Lower leg skin (tissue), 3 donors: ENCODE measurements around the gene PRRG2.

ENCODE experiments used
- CTCF ChIP-seq, 3 donors: fragments of 450-650 bp; IDR thresholded peaks; one replicate each; pipeline ENCODE4 v1.5.1; 2016; ENCODE audit warnings: antibody characterized with exemption in 3 of 3, mild to moderate bottlenecking in 3 of 3, moderate library complexity in 2 of 3
- POLR2A ChIP-seq, 2 donors: fragments of 450-650 bp; IDR thresholded peaks; one replicate each; pipeline ENCODE4 v1.6.1; 2016 to 2017; ENCODE audit warnings: antibody characterized with exemption in 2 of 2, mild to moderate bottlenecking in 1 of 2, moderate library complexity in 1 of 2

GRCh38 chr19:49614096-49614833, 33.1 kb downstream of the PRRG2 start:
- TF ChIP-seq CTCF (IDR thresholded peaks at IDR 0.05) (no peak), POLR2A (IDR thresholded peaks at IDR 0.05) (no peak)
